ENCODE data around the gene HTR3B. TPM values are rescaled to one million over a fixed set of nuclear protein-coding genes. Genes with fewer than 3 reads are reported as not detected.

The HTR3B gene
- total RNA-seq, 4 donors from 2014 or later = not detected

DNA sequence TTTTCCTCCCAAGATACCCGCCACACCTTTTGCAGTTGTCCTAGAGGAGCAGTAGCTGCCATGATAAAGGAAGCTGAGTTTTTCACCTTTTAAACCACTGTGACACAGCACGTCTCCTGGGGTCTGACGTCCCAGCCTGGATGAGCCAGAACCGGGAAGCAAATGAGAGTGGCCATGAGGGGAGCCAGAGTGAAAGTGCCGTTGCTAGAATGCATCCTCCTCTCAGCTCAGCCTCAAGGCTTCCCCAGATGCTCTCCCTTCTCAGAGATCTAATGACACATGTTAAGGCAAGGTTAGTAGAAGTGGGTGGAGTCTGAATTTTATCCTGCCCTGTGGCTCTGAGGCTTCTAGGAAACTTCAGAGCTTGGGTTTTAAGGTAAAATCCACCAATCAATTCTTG, 46.9 kb downstream of the HTR3B start:
- H3K27ac ChIP-seq = no peak overlapping the region
- TF ChIP-seq, protein P1, sequence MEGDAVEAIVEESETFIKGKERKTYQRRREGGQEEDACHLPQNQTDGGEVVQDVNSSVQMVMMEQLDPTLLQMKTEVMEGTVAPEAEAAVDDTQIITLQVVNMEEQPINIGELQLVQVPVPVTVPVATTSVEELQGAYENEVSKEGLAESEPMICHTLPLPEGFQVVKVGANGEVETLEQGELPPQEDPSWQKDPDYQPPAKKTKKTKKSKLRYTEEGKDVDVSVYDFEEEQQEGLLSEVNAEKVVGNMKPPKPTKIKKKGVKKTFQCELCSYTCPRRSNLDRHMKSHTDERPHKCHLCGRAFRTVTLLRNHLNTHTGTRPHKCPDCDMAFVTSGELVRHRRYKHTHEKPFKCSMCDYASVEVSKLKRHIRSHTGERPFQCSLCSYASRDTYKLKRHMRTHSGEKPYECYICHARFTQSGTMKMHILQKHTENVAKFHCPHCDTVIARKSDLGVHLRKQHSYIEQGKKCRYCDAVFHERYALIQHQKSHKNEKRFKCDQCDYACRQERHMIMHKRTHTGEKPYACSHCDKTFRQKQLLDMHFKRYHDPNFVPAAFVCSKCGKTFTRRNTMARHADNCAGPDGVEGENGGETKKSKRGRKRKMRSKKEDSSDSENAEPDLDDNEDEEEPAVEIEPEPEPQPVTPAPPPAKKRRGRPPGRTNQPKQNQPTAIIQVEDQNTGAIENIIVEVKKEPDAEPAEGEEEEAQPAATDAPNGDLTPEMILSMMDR (IDR thresholded peaks at IDR 0.05) = no peak
- TF ChIP-seq POLR2A (IDR thresholded peaks at IDR 0.05) = no peak
- no peak overlapping the region for H3K4me3 ChIP-seq (replicated peaks in 1 of 3)
- H3K27me3 ChIP-seq = no peaks in the 10 kb centered on the region
- H3K9me3 ChIP-seq = no peaks in the 10 kb centered on the region
- no peak for DNase-seq
- H3K36me3 ChIP-seq = no peaks in the 10 kb centered on the region
- WGBS, 2 donors = 60 to 67% methylated on average over 5 of the region's 5 CpGs
- no peaks in the 10 kb centered on the region for H3K4me1 ChIP-seq
- intact Hi-C loops (cut with DNase I) = no loop called here

DNA sequence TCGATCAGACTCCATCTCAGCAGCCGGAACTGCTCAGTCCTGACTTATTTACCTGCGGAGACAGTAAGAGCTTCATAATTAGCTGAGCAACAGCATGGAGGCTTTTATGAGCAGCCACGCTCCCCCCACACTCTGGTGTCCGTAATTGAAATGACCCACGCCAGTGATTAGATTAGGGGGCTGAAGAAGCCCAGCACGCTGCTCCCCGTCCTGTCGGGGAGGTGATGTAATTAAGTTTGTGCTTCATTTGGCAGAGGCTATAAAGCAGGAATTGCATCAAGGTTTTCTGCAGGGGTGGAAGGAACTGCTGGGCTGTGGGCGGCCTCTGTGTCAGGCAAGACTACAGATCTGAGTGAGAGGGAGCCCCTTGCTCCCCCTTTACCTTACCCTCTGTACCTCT, 47.5 kb downstream of the HTR3B start:
- Histone ChIP-seq H3K27me3 (no peaks in the 10 kb centered on the region), H3K4me3 (replicated peaks in 1 of 3) (no peak overlapping the region), H3K27ac (no peak overlapping the region), H3K36me3 (no peaks in the 10 kb centered on the region), H3K4me1 (no peaks in the 10 kb centered on the region), H3K9me3 (no peaks in the 10 kb centered on the region)
- WGBS, 2 donors = 81 to 84% methylated on average over 10 of the region's 10 CpGs
- intact Hi-C loops (cut with DNase I) = no loop called here
- no peak for TF ChIP-seq POLR2A (IDR thresholded peaks at IDR 0.05)
- TF ChIP-seq, protein P1 (IDR thresholded peaks at IDR 0.05) = no peak
- no peak for DNase-seq

DNA sequence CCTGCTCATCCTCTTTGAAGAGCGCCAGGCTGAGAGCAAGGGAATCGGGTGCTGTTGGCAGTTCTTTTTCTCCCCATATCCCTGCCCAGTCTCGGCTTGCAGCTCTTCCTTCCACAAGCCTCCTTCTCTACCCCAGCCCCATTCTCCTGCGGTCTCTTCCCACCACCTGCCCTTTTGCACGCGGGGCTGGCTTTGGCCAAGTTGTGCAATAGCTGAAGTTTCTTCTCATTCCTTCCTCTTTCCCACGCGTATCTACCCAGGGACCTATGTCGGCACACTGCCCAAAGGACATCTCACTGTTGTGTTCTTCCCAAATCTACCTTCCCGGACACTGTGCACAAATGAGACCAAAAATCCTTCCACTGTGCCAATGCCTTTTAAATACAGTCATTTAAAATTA, 48.0 kb downstream of the HTR3B start:
- H3K4me3 ChIP-seq (replicated peaks in 1 of 3) = no peak overlapping the region
- intact Hi-C loops (cut with DNase I) = no loop called here
- TF ChIP-seq, protein P1 (IDR thresholded peaks at IDR 0.05) = no peak
- TF ChIP-seq POLR2A (IDR thresholded peaks at IDR 0.05) = no peak
- no peaks in the 10 kb centered on the region for H3K36me3 ChIP-seq
- no peak overlapping the region for H3K27ac ChIP-seq
- no peak for DNase-seq
- 82 to 91% methylated on average over 10 of the region's 10 CpGs for WGBS, 2 donors
- no peaks in the 10 kb centered on the region for H3K27me3 ChIP-seq
- H3K9me3 ChIP-seq = no peaks in the 10 kb centered on the region
- no peaks in the 10 kb centered on the region for H3K4me1 ChIP-seq

DNA sequence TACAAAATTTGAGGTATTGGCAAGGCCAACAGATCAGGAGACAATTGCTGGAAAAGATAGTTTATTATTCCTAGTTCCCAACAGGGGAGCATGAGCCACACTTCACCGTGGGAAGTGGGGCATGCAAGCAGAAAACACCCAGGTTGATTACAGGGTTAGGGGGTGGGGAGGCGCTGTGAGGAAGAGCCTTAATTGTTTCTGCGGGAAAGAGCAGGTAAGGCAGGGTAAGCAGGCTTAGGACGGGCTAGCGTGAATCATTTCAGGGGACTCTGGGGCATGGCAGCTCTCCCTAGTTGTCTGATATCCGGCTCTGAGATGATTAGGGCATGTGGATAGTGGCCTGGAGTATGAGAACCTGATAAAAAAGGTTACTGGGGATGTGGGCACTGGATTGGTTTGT, 49.6 kb downstream of the HTR3B start:
- no peak overlapping the region for H3K27ac ChIP-seq
- no peak for DNase-seq
- no peaks in the 10 kb centered on the region for H3K4me1 ChIP-seq
- H3K27me3 ChIP-seq = no peaks in the 10 kb centered on the region
- 70% methylated on average over 6 of the region's 6 CpGs for WGBS, 2 donors
- no peak for TF ChIP-seq POLR2A (IDR thresholded peaks at IDR 0.05)
- TF ChIP-seq, protein P1 (IDR thresholded peaks at IDR 0.05) = no peak
- no peaks in the 10 kb centered on the region for H3K36me3 ChIP-seq
- no peak overlapping the region for H3K4me3 ChIP-seq (replicated peaks in 1 of 3)
- no peaks in the 10 kb centered on the region for H3K9me3 ChIP-seq
- intact Hi-C loops (cut with DNase I) = no loop called here

DNA sequence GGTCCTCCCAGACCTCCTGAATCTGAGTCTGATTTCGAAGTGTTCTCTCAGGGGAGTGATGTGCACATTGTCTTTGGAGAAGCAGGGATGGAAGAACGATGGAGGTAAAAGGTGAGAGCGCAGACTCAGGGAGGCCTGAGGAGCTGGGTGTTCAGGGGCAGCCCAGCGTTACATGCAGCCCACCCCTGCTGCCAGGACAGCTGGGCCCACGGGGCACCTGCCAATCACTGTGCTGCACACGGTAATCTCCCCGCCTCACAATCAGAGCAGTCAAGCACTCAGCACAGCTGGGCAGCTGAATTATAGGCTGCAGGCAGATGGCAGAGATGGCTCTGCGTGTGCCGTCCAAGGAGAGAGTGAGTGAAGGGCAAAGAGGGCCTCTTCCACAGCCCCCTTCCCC, 52.4 kb downstream of the HTR3B start:
- TF ChIP-seq, protein P1 (IDR thresholded peaks at IDR 0.05) = no peak
- no peak for TF ChIP-seq POLR2A (IDR thresholded peaks at IDR 0.05)
- H3K4me1 ChIP-seq = no peaks in the 10 kb centered on the region
- H3K27me3 ChIP-seq = no peaks in the 10 kb centered on the region
- H3K27ac ChIP-seq = no peak overlapping the region
- no peaks in the 10 kb centered on the region for H3K36me3 ChIP-seq
- H3K4me3 ChIP-seq (replicated peaks in 1 of 3) = no peak overlapping the region
- intact Hi-C loops (cut with DNase I) = no loop called here
- H3K9me3 ChIP-seq = no peaks in the 10 kb centered on the region
- no peak for DNase-seq
- WGBS, 2 donors = 69 to 72% methylated on average over 8 to 9 of the region's 9 CpGs

Data from thyroid gland (tissue), 4 donors.